HepG2 (cell line): ENCODE measurements around the gene ST6GAL2. TPM values are rescaled to one million over a fixed set of nuclear protein-coding genes. Genes with fewer than 3 reads are reported as not detected.

Source experiments
- ATAC-seq: fragments of 200-7000 bp; cut with Tn5 transposase; 3 replicates; pipeline ENCODE4 v1.9.1; 2020; ENCODE audit warnings: mild to moderate bottlenecking, moderate library complexity
- BruUV-seq: library from RNA; stranded (reverse); fragments of 400-500 nt; replicated peaks from 2 replicates; lab custom pipeline; 2021; lab: Mats Ljungman, UMichigan
- CTCF ChIA-PET: fragments of 300-600 bp; formaldehyde crosslinking; extraction: SDS; loops from one replicate; lab custom pipeline; 2021; ENCODE audit warnings: low total read pairs, inconsistent platforms, low intra/inter-chr PET ratio; lab: Yijun Ruan, JAX
- POLR2A ChIA-PET: fragments of 350-600 bp; sonication (Branson Sonifier 250); formaldehyde crosslinking; loops from one replicate; lab custom pipeline; 2020; ENCODE audit warnings: antibody characterized with exemption, inconsistent platforms; lab: Yijun Ruan, JAX
- DNase-seq: peaks from one replicate; pipeline ENCODE4 v3.0.0-alpha.2; 2015; ENCODE audit warnings: low spot score
- FAIRE-seq: peaks from 3 replicates; lab custom pipeline; 2011; peaks lifted over from hg19 to GRCh38; lab: Jason Lieb, UNC
- H2AFZ ChIP-seq: one replicate; pipeline ENCODE4 v1.6.1; 2011; ENCODE audit warnings: low read length, inconsistent platforms
- H3K27ac ChIP-seq: fragments of 300-600 bp; 3 replicates; pipeline ENCODE4 v1.8.0; 2011; ENCODE audit warnings: mixed run types, mild to moderate bottlenecking, mixed read lengths, low read length, inconsistent platforms; ENCODE audit not compliant: insufficient read depth; ENCODE audit errors: extremely low read length
- H3K27me3 ChIP-seq, 2 experiments: fragments of 200-600 bp in 1 of 2; 2 replicates in 1 of 2; 3 replicates in 1 of 2; pipeline versions ENCODE4 v1.6.0 to v1.8.0; 2011; ENCODE audit warnings: low read length in 2 of 2, mild to moderate bottlenecking in 2 of 2, moderate library complexity in 2 of 2, inconsistent platforms in 1 of 2; ENCODE audit not compliant: insufficient read depth in 2 of 2, control insufficient read depth in 1 of 2
- H3K36me3 ChIP-seq, 2 experiments: fragments of 200-600 bp in 1 of 2; replicated peaks in 1 of 2; 2 replicates in 1 of 2; 3 replicates in 1 of 2; pipeline versions ENCODE4 v1.5.1 to v1.8.0; 2011; ENCODE audit warnings: low read length in 2 of 2, inconsistent platforms in 1 of 2; ENCODE audit not compliant: insufficient read depth in 2 of 2, control insufficient read depth in 1 of 2
- H3K4me1 ChIP-seq: 2 replicates; pipeline ENCODE4 v1.5.1; 2012; ENCODE audit warnings: low read length, inconsistent platforms; ENCODE audit not compliant: insufficient read depth
- H3K4me2 ChIP-seq: 2 replicates; pipeline ENCODE4 v1.6.0; 2011; ENCODE audit warnings: low read depth, low read length, inconsistent platforms
- H3K4me3 ChIP-seq, 3 experiments: fragments of 200-600 bp in 1 of 3; sonication (generic), shearing (Covaris generic) in 1 of 3; replicated peaks in 1 of 3; 2 replicates each; pipeline ENCODE4 v1.5.1; 2011 to 2016; ENCODE audit warnings: low read length in 3 of 3, inconsistent platforms in 2 of 3, low read depth in 2 of 3, mild to moderate bottlenecking in 2 of 3, control low read depth in 1 of 3, mixed read lengths in 1 of 3; ENCODE audit not compliant: insufficient read depth in 1 of 3
- H3K79me2 ChIP-seq: one replicate; pipeline ENCODE4 v1.6.1; 2011; ENCODE audit warnings: low read length, inconsistent platforms; ENCODE audit not compliant: insufficient read depth
- H3K9ac ChIP-seq: 2 replicates; pipeline ENCODE4 v1.6.0; 2011; ENCODE audit warnings: mild to moderate bottlenecking, low read depth, low read length, inconsistent platforms; ENCODE audit not compliant: insufficient read depth
- H3K9me3 ChIP-seq: 2 replicates; pipeline ENCODE4 v1.5.1; 2012; ENCODE audit warnings: mild to moderate bottlenecking, low read length
- H4K20me1 ChIP-seq: 2 replicates; pipeline ENCODE4 v1.6.0; 2011; ENCODE audit warnings: inconsistent platforms, mild to moderate bottlenecking, low read length, moderate library complexity; ENCODE audit not compliant: insufficient read depth
- ATAD3A ChIP-seq: sonication (generic); formaldehyde crosslinking; IDR thresholded peaks from 2 replicates; pipeline ENCODE4 v1.4.0; 2020; ENCODE audit warnings: missing genetic modification reagents
- BORCS8-MEF2B ChIP-seq: sonication (generic); formaldehyde crosslinking; IDR thresholded peaks from 2 replicates; pipeline ENCODE4 v1.8.0; 2022; ENCODE audit warnings: mild to moderate bottlenecking, missing genetic modification reagents
- ESRRA ChIP-seq: sonication (generic); formaldehyde crosslinking; IDR thresholded peaks from 2 replicates; pipeline ENCODE4 v1.5.1; 2020; ENCODE audit warnings: mild to moderate bottlenecking, low read depth, missing genetic modification reagents
- FOXJ3 ChIP-seq: sonication (generic); formaldehyde crosslinking; IDR thresholded peaks from 2 replicates; pipeline ENCODE4 v1.4.0; 2020; ENCODE audit warnings: missing genetic modification reagents, mild to moderate bottlenecking, borderline replicate concordance
- REPIN1 ChIP-seq: sonication (generic); formaldehyde crosslinking; IDR thresholded peaks from 2 replicates; pipeline ENCODE4 v1.8.0; 2022; ENCODE audit warnings: missing genetic modification reagents, low read depth, mild to moderate bottlenecking, borderline replicate concordance
- SMAD1 ChIP-seq: sonication (generic); formaldehyde crosslinking; IDR thresholded peaks from 2 replicates; pipeline ENCODE4 v1.4.0; 2020; ENCODE audit warnings: missing genetic modification reagents, low read depth, mild to moderate bottlenecking, borderline replicate concordance
- TBX3 ChIP-seq: fragments of 450-650 bp; IDR thresholded peaks from 2 replicates; pipeline ENCODE4 v1.6.1; 2017; ENCODE audit warnings: antibody characterized with exemption, mild to moderate bottlenecking, inconsistent platforms, borderline replicate concordance
- ZNF12 ChIP-seq: sonication (generic); formaldehyde crosslinking; IDR thresholded peaks from 2 replicates; pipeline ENCODE4 v1.5.0; 2020; ENCODE audit warnings: missing genetic modification reagents
- ZNF251 ChIP-seq: sonication (generic); formaldehyde crosslinking; IDR thresholded peaks from 2 replicates; pipeline ENCODE4 v1.9.0; 2021; ENCODE audit warnings: mild to moderate bottlenecking, missing genetic modification reagents
- ZNF674 ChIP-seq: sonication (generic); formaldehyde crosslinking; IDR thresholded peaks from 2 replicates; pipeline ENCODE4 v1.5.0; 2020; ENCODE audit warnings: low read depth, mild to moderate bottlenecking, missing genetic modification reagents
- ZNF772 ChIP-seq: sonication (generic); formaldehyde crosslinking; IDR thresholded peaks from 2 replicates; pipeline ENCODE4 v1.5.0; 2020; ENCODE audit warnings: mild to moderate bottlenecking, missing genetic modification reagents
- WGBS: methylation state at CpG from one replicate; pipeline ENCODE4 v1.1.6; 2017; ENCODE audit warnings: low lambda C conversion rate; 5-methylcytosine and 5-hydroxymethylcytosine counted together
- in situ Hi-C: cut with HindIII; loops from 2 replicates; pipeline ENCODE4 v1.10.0; 2017; ENCODE audit warnings: low pct_unique_long_range_greater_than_20kb; ENCODE audit not compliant: extremely low pct_ligation_motif_present
- intact Hi-C: fragments of 100-400 bp; cut with micrococcal nuclease; formaldehyde crosslinking; loops from one replicate; pipeline ENCODE4 v1.10.0; 2022; ENCODE audit not compliant: unreplicated experiment
- polyA plus RNA-seq, 8 experiments: library from polyadenylated mRNA; depleted of rRNA in 3 of 8; stranded (reverse) in 7 of 8; unstranded in 1 of 8; fragments of >200 nt; fragmentation: Illumina TruSeq in 4 of 8; extraction: Trizol in 4 of 8; gene quantifications; 2 replicates each; pipeline versions ENCODE4 v1.2.1 to v1.2.3, GENCODE V29; 2011 to 2016; ENCODE audit warnings: low read depth in 4 of 8, missing spikeins in 1 of 8, mixed read lengths in 1 of 8; ENCODE audit not compliant: insufficient read depth in 1 of 8
- total RNA-seq, 5 experiments: library from RNA; depleted of rRNA; stranded (reverse); fragments of >200 nt; fragmentation: Illumina TruSeq; extraction: Trizol; gene quantifications; 2 replicates each; pipeline ENCODE4 v1.2.3, GENCODE V29; 2016; ENCODE audit warnings: low read depth in 1 of 5
- TF ChIP-seq, protein P1 (sequence below): sonication (generic); formaldehyde crosslinking; IDR thresholded peaks from 2 replicates; pipeline ENCODE4 v1.4.0; 2020; ENCODE audit warnings: mild to moderate bottlenecking, missing genetic modification reagents

The ST6GAL2 gene
- total and polyA plus RNA-seq, 2 of the 13 experiments (the other 11 are each of a cell fraction or from before 2014, with no cell fraction given) = not detected

DNA sequence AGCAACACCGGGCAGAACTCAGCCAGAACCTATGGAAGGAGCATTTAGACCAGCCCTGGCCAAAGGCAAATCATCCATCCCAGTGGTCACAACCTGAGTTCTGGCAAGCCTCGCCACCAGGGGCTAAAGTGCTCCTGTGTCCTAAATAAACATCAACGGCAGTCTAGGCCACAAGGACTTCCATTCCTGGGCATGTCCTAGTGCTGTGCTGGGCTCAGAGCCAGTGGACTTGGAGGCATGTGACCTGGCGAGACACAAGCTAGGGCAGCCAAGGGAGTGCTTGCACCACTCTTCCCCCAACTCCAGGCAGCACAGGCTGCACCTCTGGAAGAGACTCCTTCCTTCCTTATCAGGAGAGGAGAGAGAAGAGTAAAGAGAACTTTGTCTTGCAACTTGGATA, 69.0 kb downstream of the ST6GAL2 start:
- 0% methylated on average over 2 of the region's 4 CpGs for WGBS
- CTCF ChIA-PET = no interaction called here
- H4K20me1 ChIP-seq = no peaks in the 10 kb centered on the region
- H2AFZ ChIP-seq = no peak overlapping the region
- no TSS peak for BruUV-seq
- H3K79me2 ChIP-seq = no peaks in the 10 kb centered on the region
- DNase-seq (no peak), ATAC-seq (peak; percentile 51; the same call in 2 of the 3 replicates), FAIRE-seq (no peak)
- H3K4me1 ChIP-seq = no peaks in the 10 kb centered on the region
- no peak overlapping the region for H3K27ac ChIP-seq
- H3K27me3 ChIP-seq = no peaks in the 10 kb centered on the region
- no peak overlapping the region for H3K9ac ChIP-seq
- POLR2A ChIA-PET = no interaction called here
- H3K4me2 ChIP-seq = no peak overlapping the region
- 0 out of 2 replicates have a peak, but pooled peaks cover 3% of the 10 kb centered on the region for H3K9me3 ChIP-seq
- in situ Hi-C loops = no loop called here
- no peak overlapping the region for H3K4me3 ChIP-seq
- intact Hi-C loops = no loop called here
- no peak for TF ChIP-seq ATAD3A (CRISPR knock-in tag)
- no peak for TF ChIP-seq REPIN1 (CRISPR knock-in tag)
- TF ChIP-seq ZNF772 (CRISPR knock-in tag) = no peak
- TF ChIP-seq TBX3 = no peak
- TF ChIP-seq ZNF251 (CRISPR knock-in tag) = no peak
- TF ChIP-seq ZNF12 (CRISPR knock-in tag) = no peak
- no peak for TF ChIP-seq ZNF674 (CRISPR knock-in tag)
- TF ChIP-seq BORCS8-MEF2B (CRISPR knock-in tag) = no peak
- TF ChIP-seq ESRRA (CRISPR knock-in tag) = no peak
- TF ChIP-seq, protein P1, sequence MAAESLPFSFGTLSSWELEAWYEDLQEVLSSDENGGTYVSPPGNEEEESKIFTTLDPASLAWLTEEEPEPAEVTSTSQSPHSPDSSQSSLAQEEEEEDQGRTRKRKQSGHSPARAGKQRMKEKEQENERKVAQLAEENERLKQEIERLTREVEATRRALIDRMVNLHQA = no peak
- no peak for TF ChIP-seq SMAD1 (CRISPR knock-in tag)
- TF ChIP-seq FOXJ3 (CRISPR knock-in tag) = no peak
- H3K36me3 ChIP-seq = no peaks in the 10 kb centered on the region
